Measurements from ENCODE around the gene SRGAP1.
"Not testable (repeated sequence)": the region's sequence is repeated elsewhere in the genome, so short reads cannot be mapped to it uniquely, and the experiment has no call there.

Gene SRGAP1

GRCh38 chr12:63838411-63838810 is 6.1 kb upstream of the SRGAP1 start:
- DNase-seq (ENCODE audit: low read depth), result no peak

GRCh38 chr12:63841011-63841410 is 3.5 kb upstream of the SRGAP1 start:
- no peak for DNase-seq (ENCODE audit: low read depth)

- no peak for DNase-seq (ENCODE audit: low read depth)
Measured at GRCh38 chr12:63841571-63841970, 2.9 kb upstream of the SRGAP1 start.

GRCh38 chr12:63842750-63843149 is 1.8 kb upstream of the SRGAP1 start:
- not testable (repeated sequence) for DNase-seq (ENCODE audit: low read depth)

- DNase-seq (ENCODE audit: low read depth), result no peak
Measured at GRCh38 chr12:63843254-63843720, 1.2 kb upstream of the SRGAP1 start.

GRCh38 chr12:63843721-63844390 is 644 bp upstream of the SRGAP1 start:
- peak; percentile 67 for DNase-seq (ENCODE audit: low read depth)

- no peak for DNase-seq (ENCODE audit: low read depth)
Measured at GRCh38 chr12:63845726-63846125, 1.2 kb downstream of the SRGAP1 start.

GRCh38 chr12:63846238-63846967 is 1.9 kb downstream of the SRGAP1 start:
- no peak for DNase-seq (ENCODE audit: low read depth)

GRCh38 chr12:63848450-63848849 is 4.0 kb downstream of the SRGAP1 start:
- DNase-seq (ENCODE audit: low read depth), result no peak

- no peak for DNase-seq (ENCODE audit: low read depth)
Measured at GRCh38 chr12:63849106-63849620, 4.7 kb downstream of the SRGAP1 start.

- DNase-seq (ENCODE audit: low read depth), result no peak
Measured at GRCh38 chr12:63849641-63850040, 5.1 kb downstream of the SRGAP1 start.

GRCh38 chr12:63853978-63854377 is 9.5 kb downstream of the SRGAP1 start:
- DNase-seq (ENCODE audit: low read depth), result no peak

- no peak for DNase-seq (ENCODE audit: low read depth)
Measured at GRCh38 chr12:63855299-63855698, 10.8 kb downstream of the SRGAP1 start.

GRCh38 chr12:63857771-63858670 is 13.5 kb downstream of the SRGAP1 start:
- DNase-seq (ENCODE audit: low read depth), result no peak

GRCh38 chr12:63859880-63860279 is 15.4 kb downstream of the SRGAP1 start:
- DNase-seq (ENCODE audit: low read depth), result not testable (repeated sequence)

GRCh38 chr12:63862187-63862968 is 17.9 kb downstream of the SRGAP1 start:
- no peak for DNase-seq (ENCODE audit: low read depth)

- DNase-seq (ENCODE audit: low read depth), result no peak
Measured at GRCh38 chr12:63862969-63863230, 18.4 kb downstream of the SRGAP1 start.

- no peak for DNase-seq (ENCODE audit: low read depth)
Measured at GRCh38 chr12:63863658-63864453, 19.4 kb downstream of the SRGAP1 start.

- DNase-seq (ENCODE audit: low read depth), result no peak
Measured at GRCh38 chr12:63864454-63864706, 19.9 kb downstream of the SRGAP1 start.

- DNase-seq (ENCODE audit: low read depth), result no peak
Measured at GRCh38 chr12:63865448-63865847, 20.9 kb downstream of the SRGAP1 start.

- no peak for DNase-seq (ENCODE audit: low read depth)
Measured at GRCh38 chr12:63867053-63867452, 22.6 kb downstream of the SRGAP1 start.

Measured in activated gamma-delta T cell treated with anti-CD3 and anti-CD28 coated beads, Interleukin-2, amount 50 U/mL, for 16 hours (primary cell).